GM18508 (cell line): Measurements from ENCODE around the gene WDR17.
A peak's percentile ranks its signal among the peaks of the same experiment; 100 is the strongest.
"Not testable (repeated sequence)": the region's sequence is repeated elsewhere in the genome, so short reads cannot be mapped to it uniquely, and the experiment has no call there.

ENCODE experiments used
- ATAC-seq: cut with Tn5 transposase; IDR thresholded peaks from one replicate; pipeline ENCODE4 v1.9.1; 2021; ENCODE audit warnings: moderate number of reproducible peaks; ENCODE audit not compliant: insufficient read depth, unreplicated experiment

Gene WDR17

DNA sequence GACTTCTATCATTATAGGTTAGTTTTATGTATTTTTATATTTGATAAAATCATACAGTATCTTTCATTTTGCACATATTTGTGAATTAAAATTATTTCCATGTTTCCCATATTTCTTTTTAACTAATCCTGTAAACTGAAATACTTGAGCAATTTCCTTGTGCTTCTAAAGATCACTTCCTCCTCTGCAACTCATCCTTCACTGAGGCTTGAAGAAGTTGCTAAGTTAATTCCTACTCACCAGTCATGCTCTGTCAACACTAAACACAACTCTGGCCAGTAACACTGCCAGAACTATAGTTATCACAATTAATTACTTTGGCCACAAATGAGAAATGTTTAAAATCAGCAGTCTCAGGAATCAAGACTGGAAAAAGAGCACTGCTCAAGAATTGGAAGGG, 123.0 kb downstream of the WDR17 start:
- ATAC-seq: no peak

DNA sequence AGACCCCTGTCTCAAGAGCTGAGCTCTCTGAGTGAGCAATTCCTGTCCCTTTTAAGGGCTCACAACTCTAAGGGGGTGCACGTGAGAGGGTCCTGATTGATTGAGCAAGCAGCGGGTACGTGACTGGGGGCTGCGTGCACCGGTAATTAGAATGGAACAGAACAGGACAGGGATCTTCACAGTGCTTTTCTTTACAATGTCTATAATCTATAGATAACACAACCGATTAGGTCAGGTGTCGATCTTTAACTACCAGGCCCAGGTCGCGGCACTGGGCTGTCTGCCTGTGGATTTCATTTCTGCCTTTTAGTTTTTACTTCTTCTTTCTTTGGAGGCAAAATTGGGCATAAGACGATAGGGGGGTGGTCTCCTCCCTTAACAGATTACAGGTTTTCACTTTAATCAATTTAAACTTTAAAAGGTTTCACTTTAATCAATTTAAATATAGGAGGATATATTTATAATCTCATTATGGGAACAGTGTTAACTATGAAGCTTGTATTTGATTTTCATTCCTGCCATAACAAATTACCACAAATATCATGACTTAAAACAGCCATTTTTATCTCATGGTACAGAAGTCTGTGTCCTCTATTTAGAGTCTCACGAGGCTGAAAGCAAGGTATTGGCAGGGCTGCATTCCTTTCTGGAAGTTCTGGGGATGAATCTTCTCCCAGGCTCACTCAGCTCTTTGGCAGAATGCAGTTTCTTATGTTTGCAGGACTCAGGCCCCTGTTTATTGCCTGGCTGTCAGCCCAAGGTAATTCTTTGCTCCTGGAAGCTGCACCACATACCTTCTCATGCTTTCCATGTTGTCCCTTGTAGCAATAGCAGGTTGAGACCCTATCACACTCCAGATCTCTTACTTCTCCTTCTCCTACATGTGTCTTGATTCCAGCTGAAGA, 124.5 kb downstream of the WDR17 start:
- ATAC-seq: no peak

DNA sequence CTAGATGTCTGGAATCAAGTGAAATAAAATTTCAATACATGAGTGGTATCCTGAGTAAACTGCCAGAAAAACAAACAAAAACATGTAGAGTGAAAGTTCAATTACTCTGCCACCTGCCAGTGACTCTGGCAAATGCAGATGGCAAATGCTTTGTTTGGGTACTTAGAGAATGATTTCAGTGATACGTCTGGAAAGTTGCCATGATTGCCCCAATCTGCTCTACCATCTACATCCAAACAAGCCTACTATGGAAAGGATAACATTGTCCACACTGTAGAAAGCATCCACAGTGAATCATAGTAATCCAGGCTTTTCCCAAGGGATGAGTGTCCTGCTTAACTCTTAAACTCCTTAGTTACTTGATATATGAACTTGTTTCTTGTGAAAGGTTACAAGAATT, 126.3 kb downstream of the WDR17 start:
- no peak for ATAC-seq

DNA sequence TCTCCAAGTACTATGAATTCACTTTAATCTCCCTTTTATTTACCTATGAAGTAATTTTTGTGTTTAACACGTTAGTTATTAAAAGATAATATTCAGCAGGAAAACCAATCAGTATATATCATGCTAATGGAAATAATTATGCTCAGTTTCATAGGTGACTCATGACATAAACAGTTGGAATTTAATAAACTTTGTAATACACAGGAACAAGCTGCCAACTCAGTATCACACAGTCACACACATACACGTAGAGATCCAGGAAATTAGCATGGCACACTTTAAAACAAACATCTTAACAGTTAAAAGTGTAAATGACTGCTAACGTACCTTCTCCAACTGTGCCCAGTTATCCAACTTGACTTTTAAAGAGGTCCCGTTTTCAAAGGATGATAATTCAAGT, 127.5 kb downstream of the WDR17 start:
- ATAC-seq: no peak

DNA sequence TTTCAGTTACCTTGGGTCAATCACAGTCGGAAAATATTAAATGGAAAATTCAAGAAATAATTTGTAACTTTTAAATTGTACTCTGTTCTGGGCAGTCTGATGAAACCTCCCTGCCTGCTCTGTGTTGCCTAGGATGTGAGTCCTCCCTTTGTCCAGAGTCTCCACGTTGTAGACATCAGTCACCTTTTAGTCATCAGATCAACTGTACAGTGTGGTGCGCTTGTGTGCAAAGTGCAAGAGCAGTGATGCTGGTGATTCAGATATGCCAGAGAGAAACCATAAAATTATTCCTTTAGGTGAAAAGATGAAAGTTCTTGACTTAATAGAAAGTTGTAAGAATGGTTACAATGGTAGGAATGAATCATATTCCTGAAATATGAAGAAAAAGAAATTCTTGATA, 128.3 kb downstream of the WDR17 start:
- no peak for ATAC-seq

DNA sequence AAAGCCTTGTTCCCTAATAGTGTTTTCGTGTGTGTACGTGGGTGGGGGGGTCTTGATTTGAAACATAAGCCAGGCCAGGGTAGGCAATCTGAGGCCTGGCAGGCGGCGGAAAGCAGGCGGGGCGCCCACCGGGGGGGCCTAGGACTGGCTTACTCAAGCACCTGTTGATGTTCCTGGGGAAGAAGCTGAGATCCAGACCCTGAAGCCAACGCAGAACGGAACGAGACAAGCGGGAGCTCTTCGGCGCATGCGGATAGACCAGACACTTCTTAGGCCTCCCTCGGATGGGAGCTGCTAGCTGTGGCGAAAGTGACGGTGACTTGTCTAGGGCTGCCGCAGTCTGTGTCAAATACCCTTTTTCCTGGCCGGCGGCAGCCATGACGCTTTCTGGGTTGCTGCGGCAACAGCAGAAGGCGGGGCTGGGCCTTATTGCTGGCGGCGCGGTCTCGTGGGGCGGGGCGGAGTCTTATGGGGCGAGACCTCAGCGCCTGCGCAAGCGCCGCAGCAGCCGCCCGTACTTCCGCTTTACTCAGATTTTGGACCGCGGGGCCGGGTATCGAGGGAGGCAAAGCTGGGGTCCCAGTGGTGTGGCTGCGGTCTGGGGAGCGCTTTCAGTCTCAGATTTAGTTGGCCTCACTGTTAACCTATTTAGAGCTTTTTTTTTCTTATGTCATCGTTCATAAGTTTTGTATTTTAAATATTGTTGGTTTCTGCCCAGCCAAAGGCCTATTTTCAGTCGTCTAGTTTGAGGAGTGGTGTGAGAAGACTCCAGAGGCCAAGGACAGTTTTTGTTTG, 129.7 kb downstream of the WDR17 start, which contains the start of gene SPATA4:
Gene SPATA4, minus strand, starts transcription at position 402 of the 795 bp plus-strand sequence. Its CDS starts 23 bp downstream, at position 379.
- ATAC-seq: peak; percentile 92

DNA sequence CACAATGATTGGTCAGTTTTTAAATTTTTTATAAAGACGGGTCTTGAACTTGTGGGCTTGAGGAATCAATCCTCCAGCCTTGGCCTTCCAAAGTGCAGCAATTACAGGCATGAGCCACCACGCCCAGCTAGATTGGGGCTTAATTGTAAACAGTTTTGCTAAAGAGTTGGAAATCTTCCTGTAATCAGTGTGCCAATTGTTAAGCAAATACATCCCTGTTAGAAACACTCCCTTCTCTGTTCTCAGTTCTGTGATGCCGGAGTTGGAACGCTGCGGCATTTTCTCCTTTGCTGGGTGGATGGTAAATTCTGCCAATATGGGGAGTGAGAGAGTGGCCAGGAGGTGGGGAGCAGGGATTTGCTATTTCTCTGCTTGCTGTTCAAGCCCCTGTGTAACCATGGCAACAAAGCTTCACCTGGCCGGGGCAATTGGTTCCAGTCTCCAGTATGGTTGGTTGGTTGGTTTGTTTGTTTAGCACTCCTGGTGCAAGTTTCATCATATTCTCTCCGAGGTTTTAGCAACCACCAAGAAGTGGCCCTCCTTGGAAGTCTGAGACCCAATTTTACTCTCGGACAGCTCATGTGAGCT, 132.8 kb downstream of the WDR17 start:
- no peak for ATAC-seq

DNA sequence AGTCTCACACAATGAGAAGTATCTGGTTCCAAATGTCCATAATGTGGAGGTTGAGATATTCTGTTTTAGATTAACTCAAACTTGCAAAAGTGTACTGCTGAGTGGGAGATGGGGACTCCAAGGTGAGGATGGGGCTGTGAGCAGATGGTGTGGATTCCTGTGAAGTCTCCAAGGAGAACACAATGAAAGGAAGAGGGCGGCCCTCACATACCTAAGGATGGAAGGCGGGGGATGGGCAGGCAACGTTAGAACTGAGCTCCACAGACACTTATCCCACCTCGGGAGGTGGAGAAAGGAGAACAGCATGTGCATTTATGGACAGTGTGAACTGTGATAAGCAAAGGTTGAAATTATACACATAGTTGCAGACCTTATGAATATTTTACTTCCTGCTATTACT, 139.7 kb downstream of the WDR17 start:
- no peak for ATAC-seq

DNA sequence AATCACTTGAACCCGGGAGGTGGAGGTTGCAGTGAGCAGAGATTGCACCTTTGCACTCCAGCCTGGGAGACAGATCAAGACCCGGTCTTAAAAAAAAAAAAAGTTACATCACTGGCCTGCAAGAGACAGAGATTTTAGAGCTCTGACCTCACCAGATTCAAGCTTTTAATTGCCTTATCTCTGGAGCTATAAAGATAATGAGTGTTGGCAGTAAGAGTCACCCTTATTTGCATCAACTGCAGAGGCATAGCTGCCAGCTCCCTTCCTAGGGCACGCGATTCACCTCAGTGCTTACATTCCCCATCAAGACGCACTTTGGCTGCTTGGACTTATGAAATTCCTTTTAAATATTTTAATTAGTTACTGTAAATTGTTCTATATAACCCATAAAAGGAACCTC, 142.2 kb downstream of the WDR17 start:
- ATAC-seq: no peak

DNA sequence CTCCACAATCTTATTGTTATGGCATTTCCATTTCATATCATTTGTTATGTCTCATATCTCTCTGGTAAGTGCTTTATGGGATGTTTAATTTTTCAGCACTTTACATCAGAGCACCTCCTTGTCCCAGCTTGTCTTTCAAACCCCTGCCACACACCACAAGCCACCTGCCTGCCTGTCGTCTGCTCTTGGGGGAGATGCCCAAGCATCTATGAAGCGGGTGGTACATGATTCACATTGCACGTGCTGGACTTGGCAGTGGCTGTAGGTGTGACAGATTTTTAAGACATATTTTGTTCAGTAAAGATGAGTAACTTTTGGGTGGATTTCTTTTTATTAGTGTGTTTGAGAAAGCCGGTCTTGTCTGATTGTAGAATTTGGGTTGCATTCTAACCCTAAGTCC, 143.9 kb downstream of the WDR17 start:
- no peak for ATAC-seq

DNA sequence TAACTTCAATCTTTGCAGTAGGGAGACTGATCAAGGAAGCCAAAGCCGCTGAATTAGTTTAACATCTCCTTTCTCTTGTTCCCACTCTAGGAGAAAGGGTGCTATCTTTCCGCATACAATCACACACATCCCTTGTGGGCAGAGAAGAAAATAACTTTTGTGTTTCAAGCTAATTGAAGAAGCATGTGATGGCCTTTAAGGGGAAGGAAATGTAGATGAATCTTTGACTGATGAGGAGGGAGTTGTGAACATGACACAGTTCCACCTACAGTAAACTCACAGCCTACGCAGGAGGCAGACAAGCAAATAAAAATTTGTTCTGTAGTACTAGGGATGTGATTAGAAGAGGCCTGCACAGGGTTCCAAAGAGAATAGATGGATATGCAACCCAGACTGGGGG, 144.5 kb downstream of the WDR17 start:
- no peak for ATAC-seq

DNA sequence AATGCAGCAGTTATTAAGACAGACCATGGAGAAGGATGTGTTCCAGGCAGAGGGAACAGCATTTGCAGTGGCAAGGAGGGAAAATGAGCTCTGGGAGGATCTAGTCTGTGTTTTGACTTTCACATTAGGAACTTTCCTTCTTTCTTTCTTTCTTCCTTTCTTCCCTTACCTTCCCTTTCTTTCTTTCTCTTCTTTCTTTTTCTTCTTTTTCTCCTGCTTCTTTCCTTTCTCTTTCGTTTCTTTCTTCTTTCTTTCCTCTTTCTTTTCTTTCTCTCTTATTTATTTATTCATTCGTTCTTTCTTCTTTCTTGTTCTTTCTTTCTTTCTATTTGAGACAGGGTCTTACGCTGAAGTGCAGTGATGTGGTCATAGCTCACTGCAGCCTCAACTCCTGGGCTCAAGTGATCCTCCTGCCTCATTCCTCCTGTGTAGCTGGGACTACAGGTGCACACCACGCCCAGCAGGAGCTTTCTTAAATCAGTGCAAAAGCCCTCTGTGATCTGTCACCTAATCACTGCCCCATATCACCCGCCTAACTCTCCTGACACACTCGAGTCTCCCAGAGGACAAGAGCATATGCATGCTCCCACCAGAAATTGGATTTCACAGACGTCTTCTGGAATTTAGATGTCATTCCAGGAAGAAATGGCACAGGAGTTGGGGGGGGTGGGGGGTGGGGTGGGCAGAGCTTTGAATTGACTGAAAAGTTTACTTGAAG, 145.1 kb downstream of the WDR17 start:
- ATAC-seq: no peak

DNA sequence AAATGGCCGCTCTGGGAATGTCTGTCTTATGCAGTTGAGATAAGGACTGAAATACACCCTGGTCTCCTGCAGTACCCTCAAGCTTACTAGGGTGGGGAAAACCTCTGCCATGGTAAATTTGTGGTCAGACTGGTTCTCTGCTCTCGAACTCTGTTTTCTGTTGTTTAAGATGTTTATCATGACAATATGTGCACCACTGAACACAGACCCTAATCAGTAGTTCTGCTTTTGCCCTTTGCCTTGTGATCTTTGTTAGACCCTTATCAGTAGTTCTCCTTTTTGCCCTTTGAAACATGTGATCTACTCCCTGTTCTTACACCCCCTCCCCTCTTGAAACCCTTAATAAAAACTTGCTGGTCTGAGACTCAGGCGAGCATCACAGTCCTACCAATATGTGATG, 146.7 kb downstream of the WDR17 start:
- not testable (repeated sequence) for ATAC-seq

DNA sequence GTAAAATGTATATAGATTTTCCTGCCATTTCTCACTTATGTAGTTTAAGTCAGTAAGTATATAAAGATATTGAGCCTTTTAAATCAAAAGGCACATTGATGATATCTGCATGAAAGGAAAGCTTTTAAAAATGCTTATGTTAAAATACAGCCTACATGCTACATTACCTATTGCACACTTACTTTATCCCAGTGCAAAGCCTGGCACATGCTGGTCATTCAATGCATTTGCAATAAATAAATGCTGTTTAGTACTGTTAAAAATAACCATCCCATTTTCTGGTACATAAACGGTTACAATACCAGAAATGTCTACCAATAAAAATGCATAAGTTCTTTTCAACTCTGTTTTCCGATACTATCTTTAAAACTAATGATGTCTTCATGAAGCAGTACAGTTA, 151.9 kb downstream of the WDR17 start:
- ATAC-seq: no peak

DNA sequence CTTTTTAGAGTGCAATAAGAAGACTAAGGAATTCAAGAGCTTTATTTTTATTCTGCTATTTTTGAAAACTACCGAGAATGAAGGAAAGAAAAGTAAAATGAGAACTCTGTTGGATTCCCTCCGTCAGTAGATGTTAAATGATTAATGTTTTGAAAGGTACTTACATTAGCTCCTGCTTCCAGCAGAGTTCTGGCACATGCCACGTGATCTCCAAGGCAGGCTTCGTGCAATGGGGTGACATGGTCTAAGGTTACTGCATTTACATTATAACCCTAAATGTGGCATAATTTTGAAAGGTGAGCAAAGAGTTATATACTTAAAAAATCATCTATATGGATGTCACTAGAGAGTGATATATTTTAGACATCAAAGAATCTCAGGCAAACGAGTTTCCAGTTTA, 156.5 kb downstream of the WDR17 start:
- ATAC-seq: no peak

DNA sequence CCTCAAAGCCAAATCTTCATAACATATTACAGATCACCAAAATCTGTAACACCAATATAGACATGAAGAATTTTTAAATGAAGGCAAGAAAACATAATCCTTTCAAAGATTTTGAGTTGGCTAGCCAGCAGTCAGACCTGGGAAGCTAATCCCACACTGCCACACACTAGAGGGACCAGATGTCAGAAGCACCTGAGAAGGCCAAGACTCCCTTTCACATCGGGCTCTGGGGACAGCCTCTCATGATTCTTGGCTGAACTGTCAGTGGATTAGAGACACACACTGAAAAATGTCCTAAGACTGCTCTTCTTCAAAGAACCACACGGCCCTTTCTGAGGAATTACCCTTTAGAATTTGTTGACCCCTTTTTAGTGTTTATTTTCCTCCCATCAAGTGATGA, 157.9 kb downstream of the WDR17 start:
- no peak for ATAC-seq

DNA sequence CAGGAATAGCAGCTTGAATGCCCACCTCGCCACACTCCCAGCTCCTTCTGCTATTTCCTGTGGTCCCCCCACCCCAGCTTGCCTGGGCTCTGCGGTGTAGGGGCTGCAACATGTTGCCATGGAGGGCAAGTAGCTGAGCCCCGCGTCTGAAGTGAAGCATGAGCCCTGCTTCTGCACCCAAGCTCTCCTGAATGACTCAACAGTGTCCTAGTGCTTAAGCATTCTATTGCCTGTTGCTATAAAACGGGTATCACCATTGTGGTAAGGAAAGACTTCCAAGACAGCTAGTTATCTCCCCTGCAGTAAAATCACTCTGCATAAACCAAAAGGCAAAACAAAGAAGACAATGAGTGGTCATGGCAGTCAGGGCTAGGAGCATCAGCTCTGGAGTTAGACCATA, 161.1 kb downstream of the WDR17 start:
- no peak for ATAC-seq

DNA sequence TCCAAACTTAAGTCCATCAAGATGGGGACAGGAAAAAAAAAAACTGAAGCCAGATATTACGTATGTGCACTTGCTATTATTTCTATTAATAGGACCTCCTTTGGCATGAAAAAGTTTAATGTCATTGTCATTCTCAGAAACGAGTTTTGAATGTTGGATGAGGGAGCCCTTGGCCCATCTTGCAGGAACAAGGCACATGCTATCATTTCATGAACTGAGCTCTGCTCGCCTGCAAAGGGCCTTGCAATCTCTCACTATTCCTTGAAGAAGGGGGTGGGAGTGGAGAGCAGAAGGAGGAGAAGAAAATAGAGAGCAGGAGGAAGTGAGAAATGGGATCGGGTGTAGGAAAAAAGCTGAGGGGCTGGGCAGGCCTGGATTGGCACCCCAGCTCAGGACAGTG, 164.0 kb downstream of the WDR17 start:
- ATAC-seq: no peak
